ENCODE data around the gene PDCL3.

The PDCL3 gene

GRCh38 chr2:100541404-100541803 lies 21.4 kb upstream of the PDCL3 start:
- DNase-seq (ENCODE audit: low read depth), result no peak
- no peak overlapping the region for H3K4me3 ChIP-seq (ENCODE audit: low read length)
- TF ChIP-seq, protein P1, sequence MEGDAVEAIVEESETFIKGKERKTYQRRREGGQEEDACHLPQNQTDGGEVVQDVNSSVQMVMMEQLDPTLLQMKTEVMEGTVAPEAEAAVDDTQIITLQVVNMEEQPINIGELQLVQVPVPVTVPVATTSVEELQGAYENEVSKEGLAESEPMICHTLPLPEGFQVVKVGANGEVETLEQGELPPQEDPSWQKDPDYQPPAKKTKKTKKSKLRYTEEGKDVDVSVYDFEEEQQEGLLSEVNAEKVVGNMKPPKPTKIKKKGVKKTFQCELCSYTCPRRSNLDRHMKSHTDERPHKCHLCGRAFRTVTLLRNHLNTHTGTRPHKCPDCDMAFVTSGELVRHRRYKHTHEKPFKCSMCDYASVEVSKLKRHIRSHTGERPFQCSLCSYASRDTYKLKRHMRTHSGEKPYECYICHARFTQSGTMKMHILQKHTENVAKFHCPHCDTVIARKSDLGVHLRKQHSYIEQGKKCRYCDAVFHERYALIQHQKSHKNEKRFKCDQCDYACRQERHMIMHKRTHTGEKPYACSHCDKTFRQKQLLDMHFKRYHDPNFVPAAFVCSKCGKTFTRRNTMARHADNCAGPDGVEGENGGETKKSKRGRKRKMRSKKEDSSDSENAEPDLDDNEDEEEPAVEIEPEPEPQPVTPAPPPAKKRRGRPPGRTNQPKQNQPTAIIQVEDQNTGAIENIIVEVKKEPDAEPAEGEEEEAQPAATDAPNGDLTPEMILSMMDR (IDR thresholded peaks at IDR 0.05; ENCODE audit: insufficient read depth, low read depth, low read length, missing control alignments), result no peak

GRCh38 chr2:100542418-100542817 lies 20.4 kb upstream of the PDCL3 start:
- TF ChIP-seq, protein P1 (IDR thresholded peaks at IDR 0.05; ENCODE audit: insufficient read depth, low read depth, low read length, missing control alignments), result no peak
- H3K4me3 ChIP-seq (ENCODE audit: low read length), result no peak overlapping the region
- no peak for DNase-seq (ENCODE audit: low read depth)

GRCh38 chr2:100544911-100545596 lies 17.7 kb upstream of the PDCL3 start:
- DNase-seq (ENCODE audit: low read depth), result no peak
- H3K4me3 ChIP-seq (ENCODE audit: low read length), result no peak overlapping the region
- TF ChIP-seq, protein P1 (IDR thresholded peaks at IDR 0.05; ENCODE audit: insufficient read depth, low read depth, low read length, missing control alignments), result no peak

- TF ChIP-seq, protein P1 (IDR thresholded peaks at IDR 0.05; ENCODE audit: insufficient read depth, low read depth, low read length, missing control alignments), result no peak
- no peak for DNase-seq (ENCODE audit: low read depth)
- no peak overlapping the region for H3K4me3 ChIP-seq (ENCODE audit: low read length)
Measured at GRCh38 chr2:100546469-100546868, 16.3 kb upstream of the PDCL3 start.

GRCh38 chr2:100548771-100549170 lies 14.0 kb upstream of the PDCL3 start:
- H3K4me3 ChIP-seq (ENCODE audit: low read length), result no peak overlapping the region
- TF ChIP-seq, protein P1 (IDR thresholded peaks at IDR 0.05; ENCODE audit: insufficient read depth, low read depth, low read length, missing control alignments), result no peak
- DNase-seq (ENCODE audit: low read depth), result no peak

- no peak overlapping the region for H3K4me3 ChIP-seq (ENCODE audit: low read length)
- TF ChIP-seq, protein P1 (IDR thresholded peaks at IDR 0.05; ENCODE audit: insufficient read depth, low read depth, low read length, missing control alignments), result no peak
- no peak for DNase-seq (ENCODE audit: low read depth)
Measured at GRCh38 chr2:100551303-100551702, 11.5 kb upstream of the PDCL3 start.

DNA sequence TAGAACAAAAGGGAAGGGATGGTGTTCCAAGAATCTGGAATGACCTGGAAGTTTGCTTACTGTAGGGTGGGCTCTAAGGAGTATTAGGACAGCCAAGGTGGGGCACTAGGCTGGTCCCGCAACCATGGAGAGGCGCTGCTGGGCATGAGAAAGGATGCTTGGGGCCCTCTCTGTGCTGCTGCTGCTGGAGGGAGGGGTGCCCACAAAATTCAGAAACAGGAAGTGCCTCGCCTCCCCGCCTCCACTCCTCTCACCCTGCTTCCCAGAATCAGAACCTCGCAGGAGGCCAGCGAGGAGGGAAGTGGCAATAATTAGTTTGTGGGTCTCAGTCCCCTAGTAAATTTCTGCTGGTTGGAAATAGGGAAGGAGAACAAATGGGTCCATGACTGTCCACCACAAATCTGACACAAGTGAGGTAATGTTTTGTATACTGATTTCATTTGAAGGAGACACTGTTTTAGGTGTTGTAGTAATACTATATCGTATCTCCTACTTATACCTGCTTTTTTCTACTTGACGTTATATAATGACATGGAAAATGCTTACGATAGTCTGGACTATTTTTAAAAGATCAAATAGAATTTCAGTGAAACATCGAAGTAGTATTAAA lies 7.9 kb upstream of the PDCL3 start:
- TF ChIP-seq, protein P1 (IDR thresholded peaks at IDR 0.05; ENCODE audit: insufficient read depth, low read depth, low read length, missing control alignments), result no peak
- no peak for DNase-seq (ENCODE audit: low read depth)
- no peak overlapping the region for H3K4me3 ChIP-seq (ENCODE audit: low read length)

All from epithelial cell of esophagus (primary cell).